Heart right ventricle (tissue), 16 donors: ENCODE results near the gene COL7A1. TPM values are rescaled to one million over a fixed set of nuclear protein-coding genes. Genes with fewer than 3 reads are reported as not detected.

ENCODE experiments used
- ATAC-seq, 8 donors: fragments of 200-7000 bp; cut with Tn5 transposase; one replicate each; pipeline ENCODE4 v1.9.1; 2020; ENCODE audit warnings: mild to moderate bottlenecking in 8 of 8, moderate library complexity in 8 of 8, moderate number of reproducible peaks in 1 of 8
- DNase-seq, 2 donors: peaks; one replicate each; pipeline ENCODE4 v3.0.0-alpha.2; 2020
- H3K27ac ChIP-seq, 10 donors: fragments of 200-600 bp; sonication (generic) in 2 of 10; one replicate each; pipeline versions ENCODE4 v1.5.0 to v1.8.0; 2020 to 2022; ENCODE audit warnings: mild to moderate bottlenecking in 3 of 10
- H3K27me3 ChIP-seq, 7 donors: fragments of 200-600 bp; one replicate each; pipeline ENCODE4 v1.8.0; 2021 to 2022; ENCODE audit warnings: mild to moderate bottlenecking in 2 of 7
- H3K36me3 ChIP-seq, 9 donors: fragments of 200-600 bp; sonication (generic) in 1 of 9; one replicate each; pipeline versions ENCODE4 v1.5.0 to v1.8.0; 2020 to 2022; ENCODE audit warnings: mild to moderate bottlenecking in 2 of 9
- H3K4me1 ChIP-seq, 9 donors: fragments of 200-600 bp; sonication (generic) in 1 of 9; one replicate each; pipeline versions ENCODE4 v1.5.0 to v1.8.0; 2020 to 2022; ENCODE audit warnings: mild to moderate bottlenecking in 4 of 9
- H3K4me3 ChIP-seq, 10 donors: fragments of 200-600 bp; sonication (generic) in 2 of 10; one replicate each; pipeline versions ENCODE4 v1.5.0 to v1.8.0; 2020 to 2022; ENCODE audit warnings: mild to moderate bottlenecking in 7 of 10, moderate library complexity in 2 of 10
- H3K9me3 ChIP-seq, 11 donors: fragments of 200-600 bp in 10 of 11; sonication (generic) in 2 of 11; one replicate each; pipeline versions ENCODE4 v1.5.0 to v1.8.0; 2013 to 2022; ENCODE audit warnings: mild to moderate bottlenecking in 2 of 11, control low read depth in 1 of 11, moderate library complexity in 1 of 11
- WGBS, 2 donors: extraction: QIAGEN DNeasy Blood & Tissue Kit; methylation state at CpG; one replicate each; pipeline ENCODE4 v1.1.7; 2013; ENCODE audit warnings: inconsistent platforms in 1 of 2; 5-methylcytosine and 5-hydroxymethylcytosine counted together
- intact Hi-C, 10 donors: fragments of 100-400 bp; cut with DNase I; formaldehyde crosslinking; loops; one replicate each; pipeline versions ENCODE4 v1.11.1 to v1.14.2; 2022
- polyA plus RNA-seq, 2 donors: library from polyadenylated mRNA; stranded (reverse); fragments of 200-250 nt; gene quantifications; one replicate each; pipeline ENCODE4 v1.2.3, GENCODE V29; 2013
- total RNA-seq, 10 donors: library from RNA; stranded (reverse); fragmentation: NEBNext Ultra II Directional in 3 of 10; extraction: Animal tissue kit (Norgen Biotek cat#: 25700) in 3 of 10; gene quantifications; one replicate each; pipeline versions ENCODE4 v1.2.1 to v1.2.4, GENCODE V29; 2021 to 2023
- TF ChIP-seq, protein P1 (sequence below), 9 donors: fragments of 200-600 bp; sonication (generic) in 2 of 9; IDR thresholded peaks; one replicate each; pipeline versions ENCODE4 v1.5.0 to v1.8.0; 2021 to 2022; ENCODE audit warnings: antibody characterized with exemption in 9 of 9, mild to moderate bottlenecking in 5 of 9, moderate library complexity in 1 of 9
- donor health status: Arrhythmogenic right ventricular cardiomyopathy.
- donor health status: ischemic (EF 13 %, LVEDD 7.1; RV severe dilation, severe dysfunction).
- donor health status: healthy with polysubstance abuse.
- donor health status: DM: no; HTN: yes; CAD: no.
- donor health status: DM: no; HTN: no; CAD: no.
- donor health status: ischemic (EF 25% LVEDD 6.9; RV normal size, moderate dysfunction).
- donor health status: ischemic (EF 25% LVEDD 5.7; RV mildly dilated, moderate dysfunction).
- donor health status: healthy.
- donor health status: DM: yes; HTN: yes; CAD: no.
- donor health status: Ischemic cardiomyopathy.
- donor health status: ischemic (EF 35%, LVEDD 5.7; RV mildly dilated, moderate dysfunction).
- donor health status: nonischemic (EF 11% LVEDD 7.7; RV severe dilation, severe dysfunction).
- donor health status: DM: yes; HTN: yes; CAD: no.
- donor health status: PGD.
- donor health status: ischemic (EF 29% LVEDD 5.4; RV normal size, mild dysfunction).
- donor health status: nonischemic (EF 23%, LVEDD 6.1; RV moderate dilation, normal function).

The COL7A1 gene
- total and polyA plus RNA-seq, 12 donors = 6.1 to 63.5 (median 12.6) TPM

DNA sequence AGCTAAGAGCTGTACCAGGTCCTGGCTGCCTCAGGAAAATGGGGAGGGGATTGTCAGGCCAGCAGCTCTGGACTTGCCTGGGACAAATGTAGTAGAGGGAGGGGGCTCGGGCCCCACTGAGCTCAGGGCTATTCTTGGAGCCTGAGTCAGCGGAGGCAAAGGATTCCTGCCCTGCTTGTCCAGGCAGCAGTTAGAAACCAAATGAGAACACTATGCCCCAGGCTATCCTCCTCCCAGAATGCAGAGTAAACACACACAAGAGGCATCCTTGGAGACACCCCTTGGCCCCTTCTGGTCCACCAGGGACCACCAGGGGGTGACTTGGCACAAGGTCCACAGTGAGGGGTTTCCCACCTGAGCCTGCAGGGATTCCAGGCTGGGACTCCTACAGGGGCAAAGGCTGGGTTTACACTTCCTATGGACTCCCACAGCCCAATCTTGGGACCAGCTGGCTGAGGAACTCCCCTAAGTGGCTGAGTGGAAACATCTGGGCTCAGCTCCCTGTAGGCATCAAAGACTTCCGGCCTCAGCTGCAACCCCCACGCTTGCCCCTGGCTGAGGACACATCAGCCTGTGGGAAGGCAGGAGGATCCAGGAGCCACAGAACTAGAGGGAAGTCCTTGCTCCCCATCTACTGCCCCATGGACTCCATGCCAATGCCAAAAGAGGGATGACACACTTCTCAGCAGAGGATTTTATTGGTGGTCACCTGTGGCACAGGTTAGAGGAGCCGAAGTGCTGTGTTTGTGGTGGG is 3.4 kb upstream of the COL7A1 start:
- Histone ChIP-seq H3K9me3 (no peaks in the 10 kb centered on the region), H3K4me3 (no peak overlapping the region), H3K27ac (peak overlapping the region; percentile 77 to 93 (median 86)), H3K27me3 (peaks cover 0 to 26% (median 0%) of the 10 kb centered on the region in 7 donors), H3K4me1 (peaks cover 38 to 92% (median 73%) of the 10 kb centered on the region in 9 donors), H3K36me3 (peaks cover 15 to 61% (median 36%) of the 10 kb centered on the region in 9 donors)
- ATAC-seq = peak; percentile 70 to 89 (median 79)
- WGBS, 2 donors = 21 to 34% methylated on average over 5 of the region's 5 CpGs
- intact Hi-C loops = loop anchor here in 1 of 10 donors (5.0 kb wide), 1 partner anchor 131 kb away; a partner anchor contains a TSS
- DNase-seq = peak; percentile 50 to 77
- TF ChIP-seq, protein P1, sequence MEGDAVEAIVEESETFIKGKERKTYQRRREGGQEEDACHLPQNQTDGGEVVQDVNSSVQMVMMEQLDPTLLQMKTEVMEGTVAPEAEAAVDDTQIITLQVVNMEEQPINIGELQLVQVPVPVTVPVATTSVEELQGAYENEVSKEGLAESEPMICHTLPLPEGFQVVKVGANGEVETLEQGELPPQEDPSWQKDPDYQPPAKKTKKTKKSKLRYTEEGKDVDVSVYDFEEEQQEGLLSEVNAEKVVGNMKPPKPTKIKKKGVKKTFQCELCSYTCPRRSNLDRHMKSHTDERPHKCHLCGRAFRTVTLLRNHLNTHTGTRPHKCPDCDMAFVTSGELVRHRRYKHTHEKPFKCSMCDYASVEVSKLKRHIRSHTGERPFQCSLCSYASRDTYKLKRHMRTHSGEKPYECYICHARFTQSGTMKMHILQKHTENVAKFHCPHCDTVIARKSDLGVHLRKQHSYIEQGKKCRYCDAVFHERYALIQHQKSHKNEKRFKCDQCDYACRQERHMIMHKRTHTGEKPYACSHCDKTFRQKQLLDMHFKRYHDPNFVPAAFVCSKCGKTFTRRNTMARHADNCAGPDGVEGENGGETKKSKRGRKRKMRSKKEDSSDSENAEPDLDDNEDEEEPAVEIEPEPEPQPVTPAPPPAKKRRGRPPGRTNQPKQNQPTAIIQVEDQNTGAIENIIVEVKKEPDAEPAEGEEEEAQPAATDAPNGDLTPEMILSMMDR (IDR thresholded peaks at IDR 0.05) = no peak

DNA sequence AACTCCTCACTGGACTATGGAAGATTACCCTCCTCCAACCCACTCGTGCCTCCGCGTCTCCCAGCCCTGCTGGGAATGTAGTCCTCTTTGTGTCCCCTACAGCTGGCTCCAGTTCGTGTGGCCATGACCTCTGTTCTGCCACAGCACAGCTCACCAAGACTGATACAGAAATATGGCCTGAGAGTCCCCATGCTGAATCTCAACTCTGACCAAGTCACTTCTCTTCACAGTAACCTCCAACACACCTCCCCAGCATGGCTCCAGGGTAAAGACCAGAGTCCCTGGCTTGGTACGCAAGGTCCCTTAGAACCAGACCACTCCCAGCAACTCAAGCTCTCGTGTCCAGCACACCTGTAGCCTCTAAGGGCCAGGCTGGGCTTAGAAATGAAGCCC is 2.3 kb upstream of the COL7A1 start:
- H3K27me3 ChIP-seq = peaks cover 0 to 28% (median 0%) of the 10 kb centered on the region in 7 donors
- TF ChIP-seq, protein P1 (IDR thresholded peaks at IDR 0.05) = no peak
- H3K4me1 ChIP-seq = peaks cover 38 to 85% (median 70%) of the 10 kb centered on the region in 9 donors
- ATAC-seq (peak in 2 of 8 donors; percentile 6 to 9), DNase-seq (no peak)
- peaks cover 12 to 50% (median 25%) of the 10 kb centered on the region in 9 donors for H3K36me3 ChIP-seq
- 63 to 65% methylated on average over 6 of the region's 6 CpGs for WGBS, 2 donors
- intact Hi-C loops = loop anchor here in 1 of 10 donors (5.0 kb wide), 1 partner anchor 130 kb away; a partner anchor contains a TSS
- H3K9me3 ChIP-seq = no peaks in the 10 kb centered on the region
- H3K27ac ChIP-seq = peak overlapping the region; percentile 77 to 93 (median 86)
- no peak overlapping the region for H3K4me3 ChIP-seq

DNA sequence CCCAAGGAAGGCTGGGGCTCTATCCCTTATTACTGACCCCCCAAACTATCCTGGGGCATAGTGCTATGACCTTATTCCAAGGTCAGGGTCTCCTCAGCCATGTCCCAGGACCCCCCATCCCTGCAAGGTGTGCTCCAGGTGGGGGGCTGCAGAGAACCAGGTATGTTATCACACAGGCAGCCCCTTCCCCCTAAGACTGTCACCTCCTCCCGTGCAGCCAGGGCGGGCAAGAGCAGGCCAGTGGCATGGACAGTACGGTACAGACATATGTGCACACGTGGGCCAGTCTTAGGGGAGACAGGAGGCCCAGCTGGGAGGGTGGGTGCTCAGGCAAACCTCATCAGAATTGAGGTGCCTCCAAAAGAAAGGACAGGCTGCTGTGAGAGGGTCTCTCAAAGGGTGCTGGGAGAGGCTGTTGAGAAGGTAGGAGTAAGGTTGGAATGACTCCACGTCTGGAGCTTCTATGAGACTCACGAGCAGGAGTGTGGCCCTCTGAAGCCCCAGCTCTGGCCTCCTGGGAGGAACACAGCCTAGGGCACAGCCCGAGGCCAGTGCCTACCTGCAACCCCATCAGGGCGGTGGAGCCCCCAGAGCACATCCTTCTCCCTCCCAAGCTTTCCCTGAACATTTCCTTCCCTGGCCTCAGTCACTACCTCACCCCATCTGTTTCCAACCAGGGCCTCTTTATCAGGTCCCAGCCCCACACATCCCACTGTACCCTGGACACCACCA is 1.7 kb upstream of the COL7A1 start:
- H3K4me1 ChIP-seq = peaks cover 38 to 79% (median 70%) of the 10 kb centered on the region in 9 donors
- TF ChIP-seq, protein P1 (IDR thresholded peaks at IDR 0.05) = no peak
- H3K9me3 ChIP-seq = no peaks in the 10 kb centered on the region
- intact Hi-C loops = loop anchor here in 1 of 10 donors (5.0 kb wide), 1 partner anchor 130 kb away; a partner anchor contains a TSS
- ATAC-seq (peak in 1 of 8 donors; percentile 0), DNase-seq (no peak)
- H3K27me3 ChIP-seq = peaks cover 0 to 28% (median 0%) of the 10 kb centered on the region in 7 donors
- H3K27ac ChIP-seq = peak overlapping the region; percentile 77 to 93 (median 86)
- H3K4me3 ChIP-seq = no peak overlapping the region
- 69 to 74% methylated on average over 8 of the region's 8 CpGs for WGBS, 2 donors
- H3K36me3 ChIP-seq = peaks cover 12 to 45% (median 23%) of the 10 kb centered on the region in 9 donors

DNA sequence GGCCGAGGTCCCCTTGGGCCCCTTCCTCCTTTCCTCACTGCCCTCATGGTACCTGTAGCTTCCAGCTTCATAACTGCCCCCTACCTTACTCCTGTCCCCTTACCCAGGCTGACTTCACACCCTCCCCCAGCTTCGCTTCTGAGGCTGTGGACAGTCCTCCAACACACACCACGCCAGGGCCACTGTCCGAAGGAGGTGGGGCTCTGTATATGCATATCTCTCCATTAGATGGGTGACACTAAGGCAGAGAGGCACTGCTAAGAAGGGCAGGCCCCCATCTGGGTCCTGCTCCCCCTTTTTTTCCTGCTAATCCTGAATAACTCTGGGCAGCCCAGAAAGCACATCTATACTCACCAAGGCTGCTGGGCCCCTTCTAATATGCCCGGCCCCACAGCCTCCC is 1.0 kb upstream of the COL7A1 start:
- intact Hi-C loops = loop anchor here in 1 of 10 donors (5.0 kb wide), 1 partner anchor 129 kb away; a partner anchor contains a TSS
- H3K36me3 ChIP-seq = peaks cover 8 to 38% (median 22%) of the 10 kb centered on the region in 9 donors
- DNase-seq (no peak), ATAC-seq (no peak)
- 72% methylated on average over 5 of the region's 5 CpGs for WGBS, 2 donors
- no peak overlapping the region for H3K4me3 ChIP-seq
- H3K27ac ChIP-seq = peak overlapping the region in 9 of 10 donors; percentile 21 to 93 (median 86)
- TF ChIP-seq, protein P1 (IDR thresholded peaks at IDR 0.05) = no peak
- peaks cover 37 to 72% (median 67%) of the 10 kb centered on the region in 9 donors for H3K4me1 ChIP-seq
- H3K27me3 ChIP-seq = peaks cover 0 to 28% (median 0%) of the 10 kb centered on the region in 7 donors
- no peaks in the 10 kb centered on the region for H3K9me3 ChIP-seq
